BE2C (cell line): ENCODE results near the gene MARK3.

Experiments used
- DNase-seq: peaks from one replicate; pipeline ENCODE4 v3.0.0-alpha.2; 2020
- H3K27me3 ChIP-seq: fragments of 250-450 bp; sonication (Bioruptor Pico); 2 replicates; pipeline ENCODE4 v1.5.1; 2020; ENCODE audit warnings: mild to moderate bottlenecking
- H3K36me3 ChIP-seq: fragments of 250-450 bp; sonication (Bioruptor Pico); 2 replicates; pipeline ENCODE4 v1.5.1; 2020; ENCODE audit warnings: mild to moderate bottlenecking
- H3K4me1 ChIP-seq: fragments of 250-450 bp; sonication (Bioruptor Pico); 2 replicates; pipeline ENCODE4 v1.5.1; 2020
- H3K4me3 ChIP-seq: 2 replicates; pipeline ENCODE4 v1.5.1; 2011; ENCODE audit warnings: low read depth, low read length
- H3K9me3 ChIP-seq: fragments of 250-450 bp; sonication (Bioruptor Pico); 2 replicates; pipeline ENCODE4 v1.5.1; 2020
- TF ChIP-seq, protein P1 (sequence below): IDR thresholded peaks from 2 replicates; pipeline ENCODE4 v1.5.1; 2012; ENCODE audit warnings: mild to moderate bottlenecking, low read depth, low read length

MARK3 gene

DNA sequence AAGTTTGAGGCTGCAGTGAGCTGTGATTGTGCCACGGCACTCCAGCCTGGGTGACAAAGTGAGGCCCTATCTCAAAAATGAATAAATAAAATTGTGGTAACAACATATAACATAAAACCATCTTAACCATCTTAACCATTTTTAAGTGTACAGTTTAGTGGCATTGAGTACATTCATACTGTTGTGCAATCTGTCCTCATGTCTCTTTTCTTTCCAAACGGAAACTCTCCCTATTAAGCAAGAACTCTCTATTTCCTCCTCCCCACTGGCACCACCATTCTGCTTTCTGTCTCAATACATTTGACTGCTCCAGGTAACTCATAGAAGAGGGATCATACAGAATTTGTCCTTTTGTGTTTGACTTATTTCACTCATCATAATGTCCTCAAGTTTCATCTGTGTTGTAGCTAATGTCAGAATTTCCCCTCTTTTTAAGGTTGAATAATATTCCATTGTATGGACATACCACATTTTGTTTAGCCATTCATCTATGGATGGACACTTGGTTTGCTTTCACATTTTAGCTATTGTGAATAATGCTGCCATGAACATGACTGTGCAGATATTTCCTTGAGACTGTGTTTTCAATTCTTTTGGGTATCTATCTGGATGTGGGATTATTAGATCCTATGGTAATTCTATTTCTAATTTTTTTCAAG is 4.4 kb upstream of the MARK3 start:
- Histone ChIP-seq H3K4me3 (no peak overlapping the region), H3K4me1 (no peaks in the 10 kb centered on the region), H3K36me3 (no peaks in the 10 kb centered on the region), H3K27me3 (no peaks in the 10 kb centered on the region), H3K9me3 (no peaks in the 10 kb centered on the region)
- TF ChIP-seq, protein P1, sequence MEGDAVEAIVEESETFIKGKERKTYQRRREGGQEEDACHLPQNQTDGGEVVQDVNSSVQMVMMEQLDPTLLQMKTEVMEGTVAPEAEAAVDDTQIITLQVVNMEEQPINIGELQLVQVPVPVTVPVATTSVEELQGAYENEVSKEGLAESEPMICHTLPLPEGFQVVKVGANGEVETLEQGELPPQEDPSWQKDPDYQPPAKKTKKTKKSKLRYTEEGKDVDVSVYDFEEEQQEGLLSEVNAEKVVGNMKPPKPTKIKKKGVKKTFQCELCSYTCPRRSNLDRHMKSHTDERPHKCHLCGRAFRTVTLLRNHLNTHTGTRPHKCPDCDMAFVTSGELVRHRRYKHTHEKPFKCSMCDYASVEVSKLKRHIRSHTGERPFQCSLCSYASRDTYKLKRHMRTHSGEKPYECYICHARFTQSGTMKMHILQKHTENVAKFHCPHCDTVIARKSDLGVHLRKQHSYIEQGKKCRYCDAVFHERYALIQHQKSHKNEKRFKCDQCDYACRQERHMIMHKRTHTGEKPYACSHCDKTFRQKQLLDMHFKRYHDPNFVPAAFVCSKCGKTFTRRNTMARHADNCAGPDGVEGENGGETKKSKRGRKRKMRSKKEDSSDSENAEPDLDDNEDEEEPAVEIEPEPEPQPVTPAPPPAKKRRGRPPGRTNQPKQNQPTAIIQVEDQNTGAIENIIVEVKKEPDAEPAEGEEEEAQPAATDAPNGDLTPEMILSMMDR: no peak
- no peak for DNase-seq

DNA sequence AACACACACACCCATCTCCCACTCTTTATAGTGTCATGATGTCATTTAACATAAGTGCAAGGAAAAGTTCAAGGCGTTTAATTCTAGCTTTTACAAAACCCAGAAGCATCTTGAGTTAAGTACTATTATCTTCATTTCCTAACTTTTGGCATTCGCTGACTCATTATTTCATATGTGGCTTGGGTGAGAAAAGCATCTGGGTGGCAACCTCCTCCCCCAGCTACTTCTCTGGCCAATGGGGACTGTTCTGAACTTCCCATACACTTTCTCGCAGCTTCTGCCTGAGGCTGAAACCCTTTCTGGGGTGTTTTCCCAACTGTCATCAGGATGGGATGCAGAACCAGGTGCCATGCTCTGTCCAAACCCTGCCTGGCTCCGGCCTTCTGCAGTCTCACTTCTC is 2.8 kb upstream of the MARK3 start:
- TF ChIP-seq, protein P1: no peak
- DNase-seq: no peak
- H3K27me3 ChIP-seq: no peaks in the 10 kb centered on the region
- H3K36me3 ChIP-seq: no peaks in the 10 kb centered on the region
- no peaks in the 10 kb centered on the region for H3K9me3 ChIP-seq
- no peak overlapping the region for H3K4me3 ChIP-seq
- H3K4me1 ChIP-seq: no peaks in the 10 kb centered on the region

DNA sequence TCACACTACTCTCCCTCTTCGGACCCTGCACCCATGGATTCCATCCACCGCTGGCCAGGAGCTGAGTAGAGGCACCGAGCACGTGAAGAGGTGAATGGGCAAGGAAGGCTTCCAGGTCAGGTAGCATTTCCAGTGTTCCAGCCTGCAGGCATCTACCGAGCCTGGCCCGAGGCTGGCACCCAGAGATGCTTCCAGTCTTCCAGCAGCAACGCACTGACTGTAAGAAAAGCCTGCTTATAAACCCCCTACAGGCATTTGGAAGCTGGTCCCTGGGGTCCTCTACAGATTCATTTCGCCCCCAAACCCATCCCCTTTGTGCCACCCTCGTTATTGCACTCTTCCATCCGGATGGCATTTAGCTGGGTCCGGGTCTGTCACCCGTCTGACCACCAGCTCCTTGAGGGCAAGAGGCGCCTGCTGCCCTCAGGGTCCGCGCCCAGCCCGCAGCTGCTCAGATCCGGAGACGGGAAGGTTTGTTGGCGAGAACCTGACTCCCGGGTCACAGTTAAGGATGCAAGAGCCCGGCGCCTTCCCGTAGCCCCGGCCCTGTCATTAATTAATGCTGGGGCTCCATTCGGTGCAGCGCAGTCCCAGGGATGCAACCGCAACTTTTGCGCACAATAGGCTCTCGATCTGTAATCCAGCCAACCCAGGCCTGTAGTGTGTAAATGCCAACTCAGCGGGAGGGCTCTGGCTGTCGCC is 614 bp upstream of the MARK3 start:
- Histone ChIP-seq H3K4me1 (no peaks in the 10 kb centered on the region), H3K27me3 (no peaks in the 10 kb centered on the region), H3K36me3 (no peaks in the 10 kb centered on the region), H3K9me3 (no peaks in the 10 kb centered on the region), H3K4me3 (peak overlapping the region; percentile 99)
- no peak for DNase-seq
- TF ChIP-seq, protein P1: no peak

DNA sequence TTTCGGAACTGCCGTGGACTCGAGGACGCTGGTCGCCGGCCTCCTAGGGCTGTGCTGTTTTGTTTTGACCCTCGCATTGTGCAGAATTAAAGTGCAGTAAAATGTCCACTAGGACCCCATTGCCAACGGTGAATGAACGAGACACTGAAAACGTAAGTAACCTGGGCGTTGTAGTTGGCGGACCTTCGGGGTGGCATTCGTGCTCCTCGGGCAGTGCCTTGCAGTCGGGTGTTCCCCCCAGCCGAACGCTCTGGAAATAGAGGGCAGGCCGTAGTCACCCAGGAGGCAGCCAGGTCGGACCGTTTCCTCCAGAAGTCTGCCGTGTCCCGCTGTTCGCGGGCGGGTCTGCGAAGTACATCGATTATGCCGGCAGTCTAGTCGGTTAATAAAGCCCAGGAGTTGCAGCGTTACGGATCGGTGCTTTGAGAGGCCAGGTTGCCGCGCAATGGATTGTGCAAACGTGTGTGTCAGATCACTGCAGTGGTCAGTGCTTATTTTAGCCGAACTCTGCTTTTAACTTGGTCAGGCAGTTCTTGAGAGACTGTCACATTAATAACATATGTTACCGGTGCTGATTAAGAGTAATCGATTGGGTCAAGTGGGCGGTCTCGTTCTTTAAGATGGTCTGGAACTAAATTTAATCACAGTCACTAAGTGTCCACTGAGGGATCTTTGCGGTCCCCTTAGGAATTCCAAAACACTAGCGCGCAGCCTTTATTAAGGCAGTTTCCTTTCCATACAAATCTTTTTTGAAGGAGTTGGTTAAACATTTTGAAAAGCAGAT is 906 bp downstream of the MARK3 start:
- Histone ChIP-seq H3K4me3 (peak overlapping the region; percentile 99), H3K4me1 (no peaks in the 10 kb centered on the region), H3K9me3 (no peaks in the 10 kb centered on the region), H3K27me3 (no peaks in the 10 kb centered on the region), H3K36me3 (no peaks in the 10 kb centered on the region)
- TF ChIP-seq, protein P1: no peak
- peak; percentile 19 for DNase-seq

DNA sequence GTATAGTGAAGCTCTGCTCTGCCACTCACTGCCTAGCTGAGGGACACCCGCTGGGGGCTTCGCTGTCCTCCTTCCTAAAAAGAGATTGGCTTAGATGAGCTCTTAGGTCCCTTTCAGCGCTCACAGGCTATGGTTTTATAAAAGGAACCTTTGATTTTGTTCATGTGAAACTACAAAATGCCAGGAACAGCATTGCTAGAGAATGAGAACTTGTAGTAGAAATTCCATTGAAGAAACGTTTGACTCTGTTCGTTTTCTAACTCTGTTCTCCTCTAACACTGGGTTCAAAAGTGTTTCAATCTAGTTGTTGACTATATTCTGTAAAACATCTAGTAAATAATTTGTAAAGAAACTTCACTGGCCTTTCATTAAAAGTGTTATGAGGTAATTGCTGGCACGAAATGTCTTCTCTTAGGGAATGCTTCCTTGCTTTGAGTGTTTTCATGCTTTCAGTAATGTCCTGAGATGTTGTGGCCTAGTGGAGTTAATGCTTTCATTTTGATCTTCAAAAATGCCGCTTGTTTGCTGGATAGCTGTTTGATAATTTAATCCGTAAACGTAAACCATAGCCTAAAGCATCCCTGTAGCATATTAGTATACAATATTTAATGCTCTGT is 1.6 kb downstream of the MARK3 start:
- no peaks in the 10 kb centered on the region for H3K36me3 ChIP-seq
- no peaks in the 10 kb centered on the region for H3K4me1 ChIP-seq
- no peaks in the 10 kb centered on the region for H3K27me3 ChIP-seq
- TF ChIP-seq, protein P1: no peak
- no peaks in the 10 kb centered on the region for H3K9me3 ChIP-seq
- H3K4me3 ChIP-seq: peak overlapping the region; percentile 99
- no peak for DNase-seq
